Measurements from ENCODE around the gene SCPEP1.

The SCPEP1 gene

DNA sequence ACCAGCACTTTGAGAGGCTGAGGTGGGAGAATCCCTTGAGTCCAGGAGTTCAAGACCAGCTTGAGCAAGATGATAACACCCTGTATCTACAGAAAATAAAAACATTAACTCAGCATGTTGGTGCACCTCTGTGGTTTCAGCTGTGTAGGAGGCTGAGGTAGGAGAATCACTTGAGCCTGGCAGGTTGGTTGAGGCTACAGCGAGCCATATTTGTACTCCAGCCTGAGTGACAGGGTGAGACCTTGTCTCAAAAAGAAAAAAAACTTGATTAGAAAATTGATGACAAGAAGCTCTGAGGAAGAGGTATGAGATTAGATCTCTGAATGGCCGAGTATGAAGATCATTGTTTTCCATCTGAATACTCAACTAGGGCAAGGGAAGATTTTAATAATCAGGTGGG, 31.0 kb downstream of the SCPEP1 start:
- Histone ChIP-seq H3K27ac (ENCODE audit: low read length) (no peak overlapping the region), H3K4me3 (ENCODE audit: low read length) (no peak overlapping the region), H3K9ac (ENCODE audit: low read length) (no peak overlapping the region), H3K27me3 (ENCODE audit: control insufficient read depth, insufficient read depth, low read length) (no peaks in the 10 kb centered on the region), H3K36me3 (ENCODE audit: control insufficient read depth, low read depth, low read length) (peaks cover 4% of the 10 kb centered on the region), H3K4me1 (ENCODE audit: control insufficient read depth, low read depth, low read length) (peaks cover 5% of the 10 kb centered on the region), H3K9me3 (ENCODE audit: control insufficient read depth, low read depth, low read length) (no peaks in the 10 kb centered on the region)

DNA sequence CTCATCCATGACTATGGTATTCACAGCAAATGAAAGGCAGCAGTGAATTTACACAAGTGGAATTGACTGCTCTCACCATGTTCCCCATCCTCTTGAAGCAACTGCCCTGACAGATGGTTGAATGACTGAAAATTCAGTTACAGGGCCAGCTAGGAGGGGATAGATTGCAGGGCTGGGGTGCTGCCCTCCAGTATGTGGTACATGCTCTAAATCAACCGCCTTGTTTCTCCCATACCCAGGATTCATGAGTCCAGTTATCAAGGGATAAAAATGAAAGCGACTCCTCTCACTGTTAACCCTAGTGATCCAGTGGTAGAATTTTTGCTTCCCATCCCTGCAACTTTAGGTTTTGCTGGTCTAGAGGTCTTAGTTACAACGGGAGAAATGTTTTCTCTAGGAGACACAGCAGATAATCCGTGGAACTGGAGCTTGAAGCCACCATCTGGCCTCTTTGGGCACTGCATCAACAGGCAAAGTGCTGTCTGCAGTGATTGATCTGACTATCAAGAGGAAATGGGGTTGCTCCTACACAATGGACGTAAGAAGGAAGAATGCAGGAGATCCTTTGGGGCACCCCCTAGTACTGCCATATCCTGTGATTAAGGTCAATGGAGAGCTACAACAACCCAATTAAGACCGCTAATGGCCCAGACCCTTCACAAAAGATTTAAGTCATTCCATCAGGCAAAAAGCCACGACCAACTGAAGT, 32.0 kb downstream of the SCPEP1 start:
- no peak overlapping the region for H3K27ac ChIP-seq (ENCODE audit: low read length)
- H3K9me3 ChIP-seq (ENCODE audit: control insufficient read depth, low read depth, low read length), result no peaks in the 10 kb centered on the region
- no peak overlapping the region for H3K4me3 ChIP-seq (ENCODE audit: low read length)
- peaks cover 5% of the 10 kb centered on the region for H3K4me1 ChIP-seq (ENCODE audit: control insufficient read depth, low read depth, low read length)
- H3K9ac ChIP-seq (ENCODE audit: low read length), result no peak overlapping the region
- H3K27me3 ChIP-seq (ENCODE audit: control insufficient read depth, insufficient read depth, low read length), result no peaks in the 10 kb centered on the region
- peaks cover 4% of the 10 kb centered on the region for H3K36me3 ChIP-seq (ENCODE audit: control insufficient read depth, low read depth, low read length)

DNA sequence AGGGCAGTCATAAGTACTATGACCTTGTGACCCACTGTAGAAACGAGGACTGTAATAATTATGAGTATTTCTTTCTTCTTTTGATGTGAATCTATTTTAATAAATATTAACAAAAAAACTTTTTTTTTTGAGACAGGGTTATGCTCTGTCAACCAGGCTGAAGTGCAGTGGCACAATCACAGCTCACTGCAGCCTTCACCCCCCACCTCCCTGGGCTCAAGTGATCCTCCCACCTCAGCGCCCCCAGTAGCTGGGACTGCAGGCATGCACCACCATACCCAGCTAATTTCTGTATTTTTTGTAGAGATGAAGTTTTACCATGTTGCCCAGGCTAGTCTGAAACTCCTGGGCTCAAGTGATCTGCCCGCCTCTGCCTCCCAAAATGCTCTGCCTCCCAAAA, 32.6 kb downstream of the SCPEP1 start:
- Histone ChIP-seq H3K9ac (ENCODE audit: low read length) (no peak overlapping the region), H3K36me3 (ENCODE audit: control insufficient read depth, low read depth, low read length) (peaks cover 1% of the 10 kb centered on the region), H3K4me1 (ENCODE audit: control insufficient read depth, low read depth, low read length) (peaks cover 5% of the 10 kb centered on the region), H3K27ac (ENCODE audit: low read length) (no peak overlapping the region), H3K4me3 (ENCODE audit: low read length) (no peak overlapping the region), H3K27me3 (ENCODE audit: control insufficient read depth, insufficient read depth, low read length) (no peaks in the 10 kb centered on the region), H3K9me3 (ENCODE audit: control insufficient read depth, low read depth, low read length) (no peaks in the 10 kb centered on the region)

DNA sequence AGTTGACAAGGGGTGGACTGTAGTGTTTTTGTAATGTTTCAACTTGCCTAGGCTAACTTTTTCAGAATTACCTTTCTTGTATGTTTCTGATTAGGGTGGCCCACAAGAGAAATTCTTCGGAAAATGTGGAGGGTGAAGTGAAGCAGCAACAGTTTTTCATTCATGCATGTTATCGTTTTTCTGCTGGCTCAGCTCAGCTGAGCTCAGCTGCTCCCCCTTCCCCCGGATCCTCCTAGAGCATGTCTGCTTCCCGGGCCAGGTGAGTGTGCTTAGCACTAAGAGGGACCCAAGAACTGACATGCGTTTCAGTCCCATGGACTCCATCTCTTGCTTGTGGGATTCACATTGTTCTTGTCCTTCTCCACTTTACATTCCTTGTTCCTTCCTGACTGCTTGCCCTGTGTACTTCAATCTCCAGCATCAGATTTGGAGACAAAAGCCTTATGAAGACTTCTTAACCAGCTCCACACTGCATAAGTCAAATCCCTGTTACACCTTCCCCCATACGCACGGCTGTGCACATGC, 33.6 kb downstream of the SCPEP1 start:
- Histone ChIP-seq H3K36me3 (ENCODE audit: control insufficient read depth, low read depth, low read length) (no peaks in the 10 kb centered on the region), H3K27me3 (ENCODE audit: control insufficient read depth, insufficient read depth, low read length) (no peaks in the 10 kb centered on the region), H3K4me3 (ENCODE audit: low read length) (no peak overlapping the region), H3K27ac (ENCODE audit: low read length) (no peak overlapping the region), H3K9ac (ENCODE audit: low read length) (no peak overlapping the region), H3K9me3 (ENCODE audit: control insufficient read depth, low read depth, low read length) (no peaks in the 10 kb centered on the region), H3K4me1 (ENCODE audit: control insufficient read depth, low read depth, low read length) (peaks cover 15% of the 10 kb centered on the region)

DNA sequence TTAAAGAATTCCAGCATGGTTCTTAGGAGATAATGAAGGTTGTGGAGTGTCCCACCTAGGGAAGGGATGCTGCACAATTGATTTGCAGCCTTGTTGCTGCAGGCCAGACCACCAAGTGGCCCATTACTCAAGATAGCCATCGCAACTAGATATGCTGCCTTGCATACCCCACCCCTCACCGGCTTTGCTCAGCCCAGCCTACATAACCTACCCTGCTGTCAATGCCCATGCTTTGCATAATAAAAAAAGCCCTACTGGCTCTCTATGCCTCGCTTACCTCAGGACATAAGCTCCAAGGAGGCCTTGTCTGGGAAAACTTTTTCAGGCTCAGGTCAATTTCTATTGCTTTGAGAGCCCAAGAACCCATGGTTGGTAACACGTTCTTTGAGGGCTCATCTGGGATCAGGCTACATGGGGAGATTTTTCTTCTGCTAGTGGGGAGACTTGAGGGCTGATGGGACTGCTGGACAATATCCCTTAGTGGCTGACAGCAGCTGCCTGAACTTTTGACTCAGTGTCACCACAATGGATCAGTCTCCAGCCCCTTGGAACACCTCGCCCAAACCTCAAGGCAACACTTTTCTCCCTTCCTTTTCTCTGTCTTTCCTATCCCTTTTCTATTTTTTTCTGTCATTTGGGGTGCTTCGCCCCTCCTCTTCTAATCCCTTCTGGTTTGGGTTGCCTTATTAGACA, 38.3 kb downstream of the SCPEP1 start:
- no peak overlapping the region for H3K9ac ChIP-seq (ENCODE audit: low read length)
- H3K4me3 ChIP-seq (ENCODE audit: low read length), result no peak overlapping the region
- H3K36me3 ChIP-seq (ENCODE audit: control insufficient read depth, low read depth, low read length), result no peaks in the 10 kb centered on the region
- no peak overlapping the region for H3K27ac ChIP-seq (ENCODE audit: low read length)
- no peaks in the 10 kb centered on the region for H3K9me3 ChIP-seq (ENCODE audit: control insufficient read depth, low read depth, low read length)
- peaks cover 24% of the 10 kb centered on the region for H3K4me1 ChIP-seq (ENCODE audit: control insufficient read depth, low read depth, low read length)
- H3K27me3 ChIP-seq (ENCODE audit: control insufficient read depth, insufficient read depth, low read length), result no peaks in the 10 kb centered on the region

DNA sequence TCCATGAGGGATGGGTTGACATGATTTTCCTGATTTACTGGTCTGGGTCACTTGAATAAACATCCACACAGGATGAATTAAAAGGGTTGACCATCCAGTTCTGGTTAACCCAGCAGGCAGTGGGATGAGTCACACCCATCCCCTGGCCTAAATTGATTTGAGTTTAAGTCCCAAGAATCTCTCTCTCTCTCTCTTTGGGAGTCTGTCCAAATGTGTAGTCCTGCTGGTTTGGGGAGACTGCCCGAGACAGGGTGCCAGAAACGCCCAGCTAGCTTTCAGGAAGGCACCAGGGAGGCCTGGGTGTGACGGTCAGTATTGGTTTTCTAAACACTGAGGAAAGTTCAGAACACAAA, 38.8 kb downstream of the SCPEP1 start:
- H3K27ac ChIP-seq (ENCODE audit: low read length), result no peak overlapping the region
- H3K4me3 ChIP-seq (ENCODE audit: low read length), result no peak overlapping the region
- H3K9me3 ChIP-seq (ENCODE audit: control insufficient read depth, low read depth, low read length), result no peaks in the 10 kb centered on the region

DNA sequence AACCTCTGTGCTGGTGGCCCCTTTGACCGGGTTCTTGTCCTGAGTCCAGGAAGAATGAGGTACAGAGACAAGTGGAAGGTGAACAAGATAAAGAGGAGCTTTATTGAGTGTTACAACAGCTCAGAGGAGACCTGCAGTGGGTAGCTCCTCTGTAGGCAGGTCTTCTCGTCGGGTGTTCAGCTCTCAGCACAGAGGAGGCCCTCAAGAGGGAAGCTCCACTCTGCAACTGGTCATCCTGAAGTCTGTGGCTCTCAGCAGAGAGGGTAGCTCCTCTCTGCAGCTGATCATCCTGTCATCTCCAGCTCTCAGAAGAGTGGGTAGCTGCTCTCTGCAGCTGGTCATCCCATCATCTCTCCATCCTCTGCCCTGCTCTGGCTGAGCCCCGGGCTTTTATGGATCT, 39.7 kb downstream of the SCPEP1 start:
- H3K27ac ChIP-seq (ENCODE audit: low read length), result no peak overlapping the region
- no peaks in the 10 kb centered on the region for H3K9me3 ChIP-seq (ENCODE audit: control insufficient read depth, low read depth, low read length)
- peaks cover 24% of the 10 kb centered on the region for H3K4me1 ChIP-seq (ENCODE audit: control insufficient read depth, low read depth, low read length)
- no peaks in the 10 kb centered on the region for H3K36me3 ChIP-seq (ENCODE audit: control insufficient read depth, low read depth, low read length)
- H3K9ac ChIP-seq (ENCODE audit: low read length), result no peak overlapping the region
- H3K4me3 ChIP-seq (ENCODE audit: low read length), result no peak overlapping the region
- H3K27me3 ChIP-seq (ENCODE audit: control insufficient read depth, insufficient read depth, low read length), result no peaks in the 10 kb centered on the region

More for the DNA sequence above, 38.8 kb downstream of the SCPEP1 start:
- Histone ChIP-seq H3K9ac (ENCODE audit: low read length) (no peak overlapping the region), H3K27me3 (ENCODE audit: control insufficient read depth, insufficient read depth, low read length) (no peaks in the 10 kb centered on the region), H3K36me3 (ENCODE audit: control insufficient read depth, low read depth, low read length) (no peaks in the 10 kb centered on the region), H3K4me1 (ENCODE audit: control insufficient read depth, low read depth, low read length) (peaks cover 24% of the 10 kb centered on the region)

DNA sequence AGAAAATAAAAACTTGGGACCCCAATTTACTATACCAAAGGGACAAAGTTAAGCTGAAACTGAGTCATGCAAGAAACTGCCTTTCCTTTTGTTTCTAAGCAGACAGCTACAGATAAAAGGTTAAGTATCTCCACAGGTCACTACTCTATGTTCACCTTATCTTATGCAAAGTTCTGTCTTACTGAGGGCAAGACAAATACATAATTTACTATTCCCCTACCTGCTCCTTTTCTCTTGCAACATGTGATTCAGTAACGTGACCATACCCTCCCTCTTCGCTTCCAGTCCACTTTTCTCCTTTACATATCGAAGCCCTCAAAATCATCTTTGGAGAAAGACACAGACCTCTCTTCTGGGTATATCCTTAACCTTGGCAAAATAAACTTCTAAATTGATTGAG, 42.3 kb downstream of the SCPEP1 start:
- Histone ChIP-seq H3K9ac (ENCODE audit: low read length) (no peak overlapping the region), H3K36me3 (ENCODE audit: control insufficient read depth, low read depth, low read length) (no peaks in the 10 kb centered on the region), H3K27ac (ENCODE audit: low read length) (no peak overlapping the region), H3K4me1 (ENCODE audit: control insufficient read depth, low read depth, low read length) (peaks cover 24% of the 10 kb centered on the region), H3K27me3 (ENCODE audit: control insufficient read depth, insufficient read depth, low read length) (no peaks in the 10 kb centered on the region), H3K4me3 (ENCODE audit: low read length) (no peak overlapping the region), H3K9me3 (ENCODE audit: control insufficient read depth, low read depth, low read length) (peaks cover 8% of the 10 kb centered on the region)

DNA sequence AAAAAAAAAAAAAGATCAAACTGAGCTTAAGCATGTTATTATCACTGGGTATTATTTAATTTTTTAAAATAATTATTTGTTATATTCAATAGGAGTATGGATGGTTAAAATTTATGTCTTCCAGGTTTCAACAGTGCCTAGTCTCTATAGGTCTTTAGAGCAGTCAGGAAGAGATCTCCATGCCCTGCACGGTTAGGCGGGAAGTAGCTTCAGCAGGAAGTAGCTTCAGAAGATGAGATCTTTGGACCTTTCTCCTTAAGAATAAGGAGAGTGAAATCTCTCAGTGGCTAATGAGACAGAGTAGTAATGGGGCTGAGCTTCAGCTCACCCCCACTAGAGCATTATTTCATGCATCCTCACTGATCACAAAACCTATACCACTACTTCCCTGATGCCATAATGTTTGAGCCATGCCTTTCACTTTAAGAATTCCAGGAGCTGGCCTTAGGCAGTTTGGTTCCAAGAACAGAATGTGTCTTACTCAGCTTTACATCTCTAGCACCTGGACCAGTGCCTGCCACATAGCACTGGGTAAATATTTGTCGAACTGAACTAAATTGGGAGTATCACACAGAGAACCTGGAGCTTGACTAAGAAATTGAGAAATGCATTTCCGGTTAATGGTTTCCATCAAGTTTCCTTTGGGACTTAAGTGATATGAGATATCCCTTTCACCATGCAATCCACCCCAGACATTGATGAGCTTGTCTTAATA, 43.5 kb downstream of the SCPEP1 start:
- Histone ChIP-seq H3K36me3 (ENCODE audit: control insufficient read depth, low read depth, low read length) (no peaks in the 10 kb centered on the region), H3K27ac (ENCODE audit: low read length) (no peak overlapping the region), H3K4me1 (ENCODE audit: control insufficient read depth, low read depth, low read length) (peaks cover 16% of the 10 kb centered on the region)

DNA sequence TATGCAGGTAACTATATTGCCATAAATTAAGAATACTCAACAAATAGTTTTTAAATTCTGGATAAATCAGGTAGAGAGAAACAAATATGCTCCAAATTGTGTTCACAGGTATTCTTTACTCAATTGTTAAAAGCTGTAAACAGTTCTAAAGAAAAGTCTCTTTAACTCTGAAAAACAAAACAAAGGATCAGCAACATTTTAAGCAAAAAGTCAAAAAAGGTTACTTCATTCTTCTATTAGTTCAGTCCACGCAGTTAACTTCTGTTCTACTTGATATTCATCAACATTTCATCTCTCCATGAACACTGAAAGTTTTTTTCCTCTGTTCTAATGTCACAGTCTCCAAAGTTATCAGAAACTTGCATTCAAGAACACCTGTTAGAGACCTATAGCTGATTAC, 47.9 kb downstream of the SCPEP1 start:
- H3K27ac ChIP-seq (ENCODE audit: low read length), result no peak overlapping the region
- H3K27me3 ChIP-seq (ENCODE audit: control insufficient read depth, insufficient read depth, low read length), result no peaks in the 10 kb centered on the region
- no peak overlapping the region for H3K9ac ChIP-seq (ENCODE audit: low read length)
- H3K36me3 ChIP-seq (ENCODE audit: control insufficient read depth, low read depth, low read length), result no peaks in the 10 kb centered on the region
- peaks cover 36% of the 10 kb centered on the region for H3K9me3 ChIP-seq (ENCODE audit: control insufficient read depth, low read depth, low read length)
- no peak overlapping the region for H3K4me3 ChIP-seq (ENCODE audit: low read length)
- H3K4me1 ChIP-seq (ENCODE audit: control insufficient read depth, low read depth, low read length), result no peaks in the 10 kb centered on the region

More for the DNA sequence above, 43.5 kb downstream of the SCPEP1 start:
- H3K9me3 ChIP-seq (ENCODE audit: control insufficient read depth, low read depth, low read length), result peaks cover 18% of the 10 kb centered on the region
- no peak overlapping the region for H3K4me3 ChIP-seq (ENCODE audit: low read length)
- no peak overlapping the region for H3K9ac ChIP-seq (ENCODE audit: low read length)
- H3K27me3 ChIP-seq (ENCODE audit: control insufficient read depth, insufficient read depth, low read length), result no peaks in the 10 kb centered on the region

DNA sequence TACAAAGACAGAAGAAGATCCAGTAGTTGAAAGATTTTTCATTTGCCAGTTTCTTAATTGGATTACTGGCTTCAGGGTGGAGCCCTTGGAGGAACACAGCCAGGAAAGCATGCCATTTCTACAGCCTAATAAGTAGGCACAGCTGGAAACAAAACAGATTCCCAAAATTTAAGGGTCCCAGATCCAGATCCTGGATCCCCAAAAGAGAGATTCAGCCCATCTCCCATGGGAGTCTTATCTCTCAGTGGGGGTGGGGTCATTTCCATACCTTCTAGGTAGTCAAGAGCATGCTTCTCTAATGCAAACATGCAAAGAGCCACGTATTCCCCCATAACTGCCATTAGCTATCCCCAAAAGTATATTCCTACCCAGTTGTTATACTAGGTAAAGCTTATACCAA, 49.9 kb downstream of the SCPEP1 start:
- Histone ChIP-seq H3K4me3 (ENCODE audit: low read length) (no peak overlapping the region), H3K27ac (ENCODE audit: low read length) (no peak overlapping the region), H3K9ac (ENCODE audit: low read length) (no peak overlapping the region), H3K27me3 (ENCODE audit: control insufficient read depth, insufficient read depth, low read length) (no peaks in the 10 kb centered on the region), H3K36me3 (ENCODE audit: control insufficient read depth, low read depth, low read length) (no peaks in the 10 kb centered on the region), H3K9me3 (ENCODE audit: control insufficient read depth, low read depth, low read length) (peaks cover 36% of the 10 kb centered on the region), H3K4me1 (ENCODE audit: control insufficient read depth, low read depth, low read length) (no peaks in the 10 kb centered on the region)
